Mammary epithelial cell (primary cell): ENCODE measurements around the gene PRKCSH.

Experiments used
- CTCF ChIP-seq, 2 donors: IDR thresholded peaks in 1 of 2; conservative IDR thresholded peaks in 1 of 2; 2 replicates each; pipeline ENCODE4 v1.5.1; 2011 to 2012; ENCODE audit warnings: inconsistent platforms in 2 of 2, low read length in 2 of 2, mild to moderate bottlenecking in 2 of 2, control low read depth in 1 of 2, low read depth in 1 of 2; ENCODE audit not compliant: insufficient read depth in 1 of 2; ENCODE audit errors: extremely low read depth in 1 of 2
- EZH2 ChIP-seq: IDR thresholded peaks from 2 replicates; pipeline ENCODE4 v1.6.1; 2012; ENCODE audit warnings: low read length, inconsistent platforms, borderline replicate concordance

- TF ChIP-seq CTCF (conservative IDR thresholded peaks at IDR 0.05 in 1 of 2, IDR thresholded peaks at IDR 0.05 in 1 of 2; ENCODE audit: extremely low read depth in 1 of 2, insufficient read depth in 1 of 2, low read depth in 1 of 2, low read length in 2 of 2) = no peak
- no peak for TF ChIP-seq EZH2
These were observed 34.6 kb upstream of the PRKCSH start for GRCh38 chr19:11400798-11401197.
